Measurements from ENCODE around the gene MACROD2.

GRCh38 chr20:15638816-15639215, 1643.5 kb downstream of the MACROD2 start:
- TF ChIP-seq POLR2AphosphoS5 (IDR thresholded peaks at IDR 0.05; ENCODE audit: low read depth, low read length), result no peak
- no peak for TF ChIP-seq TAF1 (IDR thresholded peaks at IDR 0.05; ENCODE audit: borderline replicate concordance, insufficient read depth, low read length)
- no peak for TF ChIP-seq REST (IDR thresholded peaks at IDR 0.05; ENCODE audit: insufficient read depth in 1 of 2, low read depth in 2 of 2, low read length in 2 of 2)
